GM18507 (cell line): ENCODE measurements around the gene TNFRSF8.

Experiments
- DNase-seq: peaks from one replicate; pipeline ENCODE4 v3.0.0; 2011; ENCODE audit warnings: low read depth; ENCODE audit not compliant: insufficient read length; ENCODE audit errors: extremely low spot score
- FAIRE-seq: peaks from 2 replicates; lab custom pipeline; 2011; peaks lifted over from hg19 to GRCh38; lab: Jason Lieb, UNC

Gene TNFRSF8

DNA sequence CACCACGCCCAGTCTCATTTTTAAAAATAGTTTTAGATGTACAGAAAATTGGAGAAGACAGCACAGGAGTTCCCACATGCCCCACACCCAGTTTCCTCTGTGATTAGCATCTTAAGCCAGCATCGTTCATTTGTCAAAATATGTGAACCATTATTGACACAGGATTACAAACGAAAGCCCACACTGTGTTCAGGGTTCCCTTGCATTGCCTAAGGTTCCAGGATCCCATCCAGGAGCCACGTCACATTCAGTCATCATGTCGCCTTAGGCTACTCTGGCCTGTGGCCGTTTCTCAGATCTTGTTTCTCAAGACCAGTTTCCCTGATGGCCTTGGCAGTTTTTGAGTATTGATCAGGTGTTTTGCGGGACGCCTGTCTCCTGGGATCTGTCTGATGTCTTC is 69.0 kb downstream of the TNFRSF8 start:
- DNase-seq (no peak), FAIRE-seq (no peak)

DNA sequence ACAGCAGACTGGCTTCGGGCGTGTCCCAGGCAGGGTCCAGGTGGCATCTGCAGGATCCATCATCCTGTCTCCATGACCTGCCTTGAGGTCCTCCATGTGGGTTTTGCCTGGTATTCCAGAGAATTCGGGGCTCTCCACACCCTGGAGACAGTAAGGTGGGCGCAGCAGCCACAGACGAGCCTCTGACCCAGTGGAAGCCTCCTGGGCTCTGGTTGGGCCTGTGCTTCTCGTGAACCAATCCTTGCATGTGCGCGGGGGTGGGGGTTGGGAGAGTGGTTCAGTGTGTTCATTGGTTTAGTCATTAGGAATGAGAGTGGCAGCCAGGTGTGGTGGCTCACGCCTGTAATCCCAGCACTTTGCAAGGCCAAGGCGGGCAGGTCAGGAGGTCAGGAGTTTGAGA is 71.6 kb downstream of the TNFRSF8 start:
- FAIRE-seq = no peak
- no peak for DNase-seq

DNA sequence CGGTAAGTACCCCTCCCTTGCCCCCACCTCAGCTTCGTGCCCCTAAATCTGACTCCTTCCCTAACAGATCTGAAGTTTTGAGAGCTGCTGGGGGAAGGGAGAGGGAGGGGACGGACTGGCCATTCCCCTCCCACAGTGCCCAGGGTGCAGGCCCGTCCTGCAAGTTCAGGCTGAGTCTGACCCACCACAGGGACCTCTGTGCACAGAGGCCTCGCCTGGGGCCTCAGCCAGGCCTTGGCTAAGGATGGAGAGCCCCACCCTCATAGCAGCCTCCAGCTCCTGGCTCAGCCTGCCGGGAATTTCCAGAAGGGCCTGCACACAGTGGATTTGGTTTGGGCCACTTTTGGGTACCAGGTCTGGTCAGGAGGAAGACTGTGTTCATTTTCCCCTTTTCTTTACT is 72.5 kb downstream of the TNFRSF8 start:
- no peak for DNase-seq
- FAIRE-seq = no peak

DNA sequence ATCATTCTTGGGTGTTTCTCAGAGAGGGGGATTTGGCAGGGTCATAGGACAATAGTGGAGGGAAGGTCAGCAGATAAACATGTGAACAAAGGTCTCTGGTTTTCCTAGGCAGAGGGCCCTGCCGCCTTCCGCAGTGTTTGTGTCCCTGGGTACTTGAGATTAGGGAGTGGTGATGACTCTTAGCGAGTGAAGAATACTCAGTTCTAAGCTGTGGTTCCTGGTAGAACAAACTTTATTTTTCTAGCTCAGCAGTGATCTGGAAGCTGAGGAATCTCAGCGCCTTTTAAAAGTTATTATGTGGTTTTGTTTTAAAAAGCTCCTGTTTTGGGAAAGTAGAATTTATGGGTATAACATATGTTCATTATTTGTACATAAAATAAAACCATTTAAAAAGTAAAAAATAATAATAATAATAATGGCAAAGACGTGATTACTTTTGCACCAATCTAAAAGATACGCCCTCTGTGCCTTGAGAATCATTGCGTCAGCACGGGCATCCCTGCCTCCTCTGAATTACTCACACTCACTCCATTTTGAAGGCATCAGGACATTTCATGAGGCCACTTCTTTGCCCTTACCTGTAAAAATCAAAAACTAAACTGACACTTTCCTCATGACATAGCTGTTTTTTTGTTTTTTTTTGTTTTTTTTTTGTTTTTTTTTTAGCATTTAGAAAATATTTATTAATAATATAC is 74.0 kb downstream of the TNFRSF8 start:
- FAIRE-seq (no peak), DNase-seq (no peak)

DNA sequence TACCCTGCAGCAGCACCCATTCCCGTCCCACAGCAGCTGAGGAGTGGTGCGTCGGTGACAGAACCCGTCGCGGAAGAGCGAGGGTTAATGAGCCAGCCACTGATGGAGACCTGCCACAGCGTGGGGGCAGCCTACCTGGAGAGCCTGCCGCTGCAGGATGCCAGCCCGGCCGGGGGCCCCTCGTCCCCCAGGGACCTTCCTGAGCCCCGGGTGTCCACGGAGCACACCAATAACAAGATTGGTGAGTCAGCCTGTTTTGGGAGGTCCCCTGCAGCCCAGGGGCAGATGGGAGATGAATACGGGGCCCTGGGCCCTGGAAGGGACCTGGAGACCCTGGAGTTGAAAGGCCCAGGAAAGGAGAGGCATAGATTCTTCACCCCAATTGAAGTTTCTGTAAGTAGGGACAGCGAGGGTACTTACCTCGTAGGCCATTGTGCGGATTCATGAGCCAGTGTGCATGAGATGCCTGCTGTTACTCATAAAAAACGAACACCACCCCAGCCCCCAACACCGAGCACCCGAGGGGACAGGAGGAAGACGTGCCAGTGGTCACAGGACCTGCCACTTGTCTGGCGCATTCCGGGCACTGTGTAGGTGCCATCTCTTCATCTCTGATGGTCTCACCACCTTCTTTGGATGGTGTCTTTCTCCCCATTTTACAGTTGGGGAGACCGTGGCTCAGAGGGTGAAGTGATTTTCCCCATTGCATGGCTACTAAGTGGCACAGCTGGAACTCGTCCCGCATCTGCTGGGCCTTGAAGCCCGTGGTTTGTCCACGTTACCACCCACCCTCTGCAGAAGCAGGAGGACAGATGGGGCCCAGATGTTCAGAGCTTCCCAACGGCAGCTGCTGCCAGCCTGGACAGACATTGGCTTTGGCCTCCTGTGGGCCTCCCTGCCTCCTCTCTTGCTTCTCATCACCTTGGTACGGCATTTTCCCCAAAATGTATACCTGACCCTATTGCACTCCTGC is 75.4 kb downstream of the TNFRSF8 start:
- FAIRE-seq (no peak), DNase-seq (no peak)

DNA sequence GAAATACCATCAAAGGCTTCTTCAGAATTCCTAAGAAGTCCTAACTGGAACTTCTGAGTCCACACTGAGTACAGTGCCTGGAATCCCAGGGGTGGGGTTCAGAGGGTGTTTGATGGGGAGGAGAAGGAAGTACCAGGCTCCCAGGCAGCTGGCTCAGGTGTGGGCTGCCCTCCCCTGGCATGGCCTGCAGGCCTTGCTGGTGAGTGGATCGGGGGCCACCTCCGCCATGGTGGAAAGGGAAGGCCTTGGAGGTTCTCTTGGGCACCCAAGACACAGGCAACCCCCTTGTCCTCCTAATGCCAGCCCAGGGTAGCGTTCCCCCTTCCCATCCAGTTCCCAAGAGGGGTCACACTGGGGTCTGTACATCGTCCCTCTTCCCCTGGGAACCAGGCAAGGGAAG is 76.9 kb downstream of the TNFRSF8 start:
- no peak for FAIRE-seq

DNA sequence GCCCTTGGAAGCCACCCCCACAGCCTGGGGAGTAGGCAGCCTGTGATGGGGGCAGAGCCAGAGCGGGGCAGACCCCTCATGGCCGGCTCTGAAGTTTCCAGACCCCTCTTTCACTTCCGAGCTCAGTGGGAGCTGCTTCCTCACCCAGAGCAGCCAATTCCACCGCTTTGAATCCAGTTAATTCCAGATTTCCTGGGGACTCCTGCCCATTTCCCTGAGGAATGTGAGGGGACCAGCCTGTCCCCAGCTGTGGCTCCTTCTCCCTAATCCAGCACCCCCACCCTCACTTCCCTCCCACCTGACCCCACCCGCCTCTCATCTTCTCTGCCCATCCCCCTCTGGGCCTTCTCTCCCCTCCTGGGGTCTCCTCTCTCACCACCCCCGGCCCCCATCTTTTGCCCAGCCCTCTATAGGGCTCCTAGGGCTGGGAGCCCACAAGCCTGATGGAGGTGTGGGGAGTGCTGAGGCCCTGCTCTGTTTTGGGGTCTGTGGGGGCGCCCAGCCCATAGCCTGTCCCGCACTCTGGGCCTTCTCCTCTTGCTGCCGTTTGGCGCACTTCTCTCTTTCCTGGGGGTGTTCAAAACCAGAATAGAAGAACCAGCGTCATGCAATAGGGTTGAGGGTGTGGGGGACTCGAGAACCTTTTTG is 77.5 kb downstream of the TNFRSF8 start:
- DNase-seq (no peak), FAIRE-seq (no peak)

More for the DNA sequence above, 76.9 kb downstream of the TNFRSF8 start:
- DNase-seq = no peak

DNA sequence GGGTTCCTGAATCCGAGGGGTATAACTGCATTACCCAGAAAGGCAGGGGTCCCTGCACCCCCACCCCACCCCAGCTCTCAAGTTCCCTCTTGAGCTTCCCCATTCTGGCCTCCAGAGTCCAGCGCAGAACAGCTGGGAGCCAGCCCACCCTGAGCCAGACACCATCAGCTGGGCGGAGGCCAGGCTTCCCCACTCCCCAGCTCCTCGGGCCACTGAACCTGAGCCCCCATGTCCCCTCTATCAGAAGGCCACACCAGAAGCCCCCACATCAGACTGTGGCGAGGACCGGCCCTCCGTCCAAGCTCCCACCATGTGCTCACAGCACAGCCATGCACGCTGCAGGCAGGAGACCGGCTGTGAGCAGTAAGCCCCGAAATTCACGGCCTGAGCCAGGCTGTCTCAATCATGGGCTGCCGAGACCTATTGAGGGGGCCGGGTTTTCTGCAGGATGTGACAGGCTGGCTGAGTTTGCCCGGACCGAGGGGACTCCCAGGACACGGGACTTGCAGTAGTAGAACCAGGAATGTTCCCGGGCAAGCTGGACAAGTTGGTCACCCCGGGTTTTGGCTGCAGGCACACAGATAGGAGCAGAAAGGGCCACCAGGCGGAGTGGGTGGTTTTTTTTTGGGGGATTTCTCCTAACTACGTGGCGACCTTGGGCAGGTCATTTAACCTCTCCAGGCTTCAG is 78.2 kb downstream of the TNFRSF8 start:
- FAIRE-seq (no peak), DNase-seq (no peak)

DNA sequence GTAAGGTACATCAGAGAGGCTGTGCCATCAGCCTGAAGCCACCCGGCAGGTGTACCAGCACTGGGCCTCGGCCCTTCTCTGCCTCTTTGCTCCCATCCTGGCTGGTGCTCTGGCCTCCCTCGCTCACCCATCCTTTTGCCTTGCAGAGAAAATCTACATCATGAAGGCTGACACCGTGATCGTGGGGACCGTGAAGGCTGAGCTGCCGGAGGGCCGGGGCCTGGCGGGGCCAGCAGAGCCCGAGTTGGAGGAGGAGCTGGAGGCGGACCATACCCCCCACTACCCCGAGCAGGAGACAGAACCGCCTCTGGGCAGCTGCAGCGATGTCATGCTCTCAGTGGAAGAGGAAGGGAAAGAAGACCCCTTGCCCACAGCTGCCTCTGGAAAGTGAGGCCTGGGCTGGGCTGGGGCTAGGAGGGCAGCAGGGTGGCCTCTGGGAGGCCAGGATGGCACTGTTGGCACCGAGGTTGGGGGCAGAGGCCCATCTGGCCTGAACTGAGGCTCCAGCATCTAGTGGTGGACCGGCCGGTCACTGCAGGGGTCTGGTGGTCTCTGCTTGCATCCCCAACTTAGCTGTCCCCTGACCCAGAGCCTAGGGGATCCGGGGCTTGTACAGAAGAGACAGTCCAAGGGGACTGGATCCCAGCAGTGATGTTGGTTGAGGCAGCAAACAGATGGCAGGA is 79.2 kb downstream of the TNFRSF8 start:
- no peak for DNase-seq
- FAIRE-seq = no peak

DNA sequence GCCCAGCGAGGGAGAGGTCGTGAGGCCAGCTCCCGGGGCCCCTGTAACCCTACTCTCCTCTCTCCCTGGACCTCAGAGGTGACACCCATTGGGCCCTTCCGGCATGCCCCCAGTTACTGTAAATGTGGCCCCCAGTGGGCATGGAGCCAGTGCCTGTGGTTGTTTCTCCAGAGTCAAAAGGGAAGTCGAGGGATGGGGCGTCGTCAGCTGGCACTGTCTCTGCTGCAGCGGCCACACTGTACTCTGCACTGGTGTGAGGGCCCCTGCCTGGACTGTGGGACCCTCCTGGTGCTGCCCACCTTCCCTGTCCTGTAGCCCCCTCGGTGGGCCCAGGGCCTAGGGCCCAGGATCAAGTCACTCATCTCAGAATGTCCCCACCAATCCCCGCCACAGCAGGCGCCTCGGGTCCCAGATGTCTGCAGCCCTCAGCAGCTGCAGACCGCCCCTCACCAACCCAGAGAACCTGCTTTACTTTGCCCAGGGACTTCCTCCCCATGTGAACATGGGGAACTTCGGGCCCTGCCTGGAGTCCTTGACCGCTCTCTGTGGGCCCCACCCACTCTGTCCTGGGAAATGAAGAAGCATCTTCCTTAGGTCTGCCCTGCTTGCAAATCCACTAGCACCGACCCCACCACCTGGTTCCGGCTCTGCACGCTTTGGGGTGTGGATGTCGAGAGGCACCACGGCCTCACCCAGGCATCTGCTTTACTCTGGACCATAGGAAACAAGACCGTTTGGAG is 80.0 kb downstream of the TNFRSF8 start:
- FAIRE-seq (peak; percentile 42), DNase-seq (no peak)

DNA sequence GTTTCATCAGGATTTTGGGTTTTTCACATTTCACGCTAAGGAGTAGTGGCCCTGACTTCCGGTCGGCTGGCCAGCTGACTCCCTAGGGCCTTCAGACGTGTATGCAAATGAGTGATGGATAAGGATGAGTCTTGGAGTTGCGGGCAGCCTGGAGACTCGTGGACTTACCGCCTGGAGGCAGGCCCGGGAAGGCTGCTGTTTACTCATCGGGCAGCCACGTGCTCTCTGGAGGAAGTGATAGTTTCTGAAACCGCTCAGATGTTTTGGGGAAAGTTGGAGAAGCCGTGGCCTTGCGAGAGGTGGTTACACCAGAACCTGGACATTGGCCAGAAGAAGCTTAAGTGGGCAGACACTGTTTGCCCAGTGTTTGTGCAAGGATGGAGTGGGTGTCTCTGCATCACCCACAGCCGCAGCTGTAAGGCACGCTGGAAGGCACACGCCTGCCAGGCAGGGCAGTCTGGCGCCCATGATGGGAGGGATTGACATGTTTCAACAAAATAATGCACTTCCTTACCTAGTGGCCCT is 80.6 kb downstream of the TNFRSF8 start:
- peak; percentile 74 for FAIRE-seq
- no peak for DNase-seq

DNA sequence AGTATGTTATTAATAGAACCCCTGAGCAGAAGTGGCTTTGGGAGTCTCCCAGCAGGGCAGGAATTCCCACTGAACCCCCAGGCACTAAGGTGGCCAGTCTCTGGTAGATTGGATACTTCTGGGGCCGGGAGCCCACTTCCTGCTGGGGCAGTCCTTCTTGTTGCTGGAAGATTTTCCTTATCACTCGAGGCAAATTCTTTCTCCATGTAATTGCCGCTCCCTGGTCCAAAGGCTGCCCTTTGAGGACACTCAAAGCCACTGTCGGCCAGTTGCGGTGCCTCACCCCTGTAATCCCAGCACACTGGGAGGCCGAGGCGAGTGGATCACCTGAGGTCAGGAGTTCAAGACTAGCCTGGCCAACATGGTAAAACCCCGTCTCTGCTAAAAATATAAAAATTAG is 81.1 kb downstream of the TNFRSF8 start:
- no peak for FAIRE-seq
- DNase-seq = no peak

DNA sequence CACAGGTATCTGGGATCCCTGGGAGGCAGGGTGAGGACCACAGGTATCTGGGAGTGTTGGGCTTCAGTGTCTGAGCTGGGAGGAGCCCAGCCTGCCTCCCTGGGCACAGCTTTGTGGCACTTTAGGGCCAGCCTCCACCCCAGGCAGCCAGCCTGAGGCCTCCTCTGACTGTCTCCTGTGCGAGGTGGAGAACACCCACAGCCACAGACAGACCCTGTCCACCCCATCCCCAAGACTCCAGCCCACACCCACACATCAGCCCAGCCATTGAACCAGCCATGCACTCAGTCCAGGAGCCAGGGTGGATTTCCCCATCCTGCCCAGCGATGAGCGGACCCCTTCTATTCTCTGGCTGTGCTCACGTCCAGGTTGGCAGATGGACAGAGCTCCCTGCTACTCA is 81.9 kb downstream of the TNFRSF8 start:
- FAIRE-seq (no peak), DNase-seq (no peak)

DNA sequence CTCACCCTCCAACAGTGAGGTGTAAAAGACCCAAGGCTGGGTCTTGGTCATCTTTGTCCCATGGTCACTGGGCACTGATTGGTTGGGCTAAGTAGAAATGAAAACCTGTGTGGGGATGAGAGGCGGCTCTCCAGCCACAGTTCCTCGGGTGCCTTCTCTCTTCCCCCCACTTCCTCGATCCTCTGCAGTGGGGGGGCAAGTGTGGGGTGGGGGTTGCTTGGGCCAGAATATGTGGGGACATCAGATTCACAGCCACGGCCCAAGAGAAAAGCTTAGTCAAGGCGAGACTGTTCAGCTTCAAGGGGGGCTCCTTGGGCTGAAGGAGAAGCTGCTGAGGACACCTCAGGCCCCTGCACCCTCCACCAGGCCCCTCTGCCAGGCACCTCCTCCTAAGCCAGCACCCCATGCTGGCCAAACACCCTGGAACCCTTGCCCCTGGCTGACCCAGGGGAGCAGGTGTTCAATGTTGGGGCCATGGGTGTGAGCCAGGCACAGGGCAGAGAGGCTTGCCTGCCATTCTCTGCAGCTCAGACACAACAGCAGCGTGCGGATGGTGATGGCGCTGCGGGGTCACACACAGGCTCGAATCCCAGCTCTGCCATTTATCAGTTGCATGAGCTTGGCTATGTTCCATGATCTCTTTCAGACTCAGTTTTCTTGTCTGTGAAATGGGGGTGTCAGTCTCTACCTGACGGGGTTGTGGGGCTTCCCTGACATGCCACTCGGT is 82.7 kb downstream of the TNFRSF8 start:
- FAIRE-seq (no peak), DNase-seq (no peak)

DNA sequence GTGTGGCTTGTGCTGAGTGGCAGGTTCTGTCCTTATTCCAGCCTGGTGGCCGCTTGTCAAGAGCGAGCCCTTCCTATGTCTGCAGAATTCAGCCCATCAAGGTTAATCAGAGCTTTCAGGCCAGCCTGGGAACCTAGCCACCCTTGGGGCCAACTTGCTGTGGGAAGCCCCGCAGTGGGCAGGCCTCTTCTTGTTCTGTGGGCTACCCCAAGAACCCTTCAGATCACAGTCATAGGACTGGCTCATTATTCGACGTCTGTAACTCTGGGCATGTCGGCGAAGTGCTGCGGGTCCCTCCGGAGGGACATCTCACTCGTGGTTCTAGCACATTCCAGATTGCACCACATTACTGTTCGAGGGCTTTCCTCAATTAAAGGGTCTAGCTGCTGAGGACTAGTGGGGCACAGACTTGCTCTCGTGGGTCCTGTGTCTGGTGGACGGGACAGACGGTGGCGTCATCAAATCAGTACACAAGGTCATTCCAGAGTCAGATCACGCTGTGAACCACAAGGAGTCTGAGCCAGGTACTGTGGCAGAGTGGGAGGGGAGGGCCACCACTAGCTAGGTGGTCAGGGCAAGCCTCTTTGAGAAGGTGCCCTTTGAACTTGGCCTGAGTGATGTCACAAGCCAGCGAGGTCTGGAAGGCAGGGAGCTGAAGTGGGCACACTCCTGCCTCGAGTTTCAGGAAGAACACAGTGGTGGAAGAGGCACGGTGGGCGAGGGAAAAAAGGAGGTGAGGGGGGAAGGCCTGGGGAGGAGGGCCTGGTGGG is 83.4 kb downstream of the TNFRSF8 start:
- FAIRE-seq (no peak), DNase-seq (no peak)

DNA sequence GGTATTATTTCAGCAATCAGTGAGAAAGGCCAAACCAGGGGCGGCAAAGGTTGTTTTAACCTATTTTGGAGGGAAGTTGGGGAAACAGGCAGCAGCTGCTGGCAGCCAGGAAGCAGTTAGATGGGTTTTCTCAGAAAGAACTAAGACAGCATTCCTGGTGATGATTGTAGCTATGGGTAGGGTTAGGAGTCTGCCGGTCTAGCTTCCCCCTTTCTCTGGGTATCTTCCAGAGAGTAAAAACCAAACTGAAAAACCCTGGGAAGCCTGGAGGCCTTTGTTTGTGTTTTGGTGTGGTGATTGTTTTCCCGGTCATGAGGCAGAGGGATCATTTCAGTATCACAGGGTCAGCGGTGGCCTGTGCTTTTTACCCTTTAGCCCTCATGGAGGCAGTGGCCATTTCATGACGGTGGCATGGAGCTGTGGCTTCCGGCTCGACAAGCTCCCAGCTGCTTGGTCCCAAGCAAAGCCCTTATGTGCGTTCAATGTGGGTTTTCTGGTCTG is 84.1 kb downstream of the TNFRSF8 start:
- FAIRE-seq = no peak
- DNase-seq = no peak
